Keratinocyte (primary cell): ENCODE data around the gene SMPD2.

Experiments
- CTCF ChIP-seq, 3 experiments: IDR thresholded peaks in 1 of 3; conservative IDR thresholded peaks in 1 of 3; optimal IDR thresholded peaks in 1 of 3; 2 replicates in 2 of 3; 3 replicates in 1 of 3; pipeline versions ENCODE3 to v1.5.1; 2011; ENCODE audit warnings: low read length in 3 of 3, mild to moderate bottlenecking in 3 of 3, moderate library complexity in 2 of 3, control low read depth in 1 of 3, inconsistent platforms in 1 of 3; ENCODE audit not compliant: insufficient read depth in 2 of 3; ENCODE audit errors: extremely low read depth in 1 of 3
- EZH2 ChIP-seq: IDR thresholded peaks from one replicate; pipeline ENCODE4 v1.6.1; 2012; ENCODE audit warnings: inconsistent platforms, mild to moderate bottlenecking, low read length, moderate library complexity

DNA sequence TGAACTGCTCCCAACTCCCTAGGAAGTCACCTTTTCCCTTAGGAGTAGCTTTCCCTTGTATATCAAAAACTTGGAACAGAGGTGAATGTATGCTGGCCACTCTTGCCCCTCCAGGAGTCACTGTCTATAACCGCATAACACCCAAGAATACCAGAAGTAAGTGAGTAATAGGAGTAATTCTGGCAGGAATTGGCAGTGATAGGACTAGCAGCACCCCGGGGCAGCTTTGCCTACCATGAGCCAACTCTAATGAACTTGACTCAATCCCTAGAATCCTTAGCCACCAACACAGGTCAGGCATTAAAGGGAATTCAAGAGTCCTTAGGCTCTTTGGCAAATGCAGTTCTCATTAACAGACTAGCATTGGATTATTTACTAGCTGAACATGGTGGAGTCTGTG, 29.5 kb upstream of the SMPD2 start:
- TF ChIP-seq CTCF (optimal IDR thresholded peaks at IDR 0.05 in 1 of 3, IDR thresholded peaks at IDR 0.05 in 1 of 3, conservative IDR thresholded peaks at IDR 0.05 in 1 of 3; ENCODE audit: extremely low read depth in 1 of 3, insufficient read depth in 2 of 3, low read length in 3 of 3) = no peak
- TF ChIP-seq EZH2 = no peak
